HFF-Myc (cell line): Measurements from ENCODE around the gene WNK2.

ENCODE experiments used
- DNase-seq: peaks from one replicate; pipeline ENCODE4 v3.0.0-alpha.2; 2011; ENCODE audit warnings: low read depth; ENCODE audit errors: extremely low read depth
- H3K4me3 ChIP-seq: replicated peaks from 2 replicates; pipeline ENCODE4 v1.5.1; 2011; ENCODE audit warnings: low read depth, mild to moderate bottlenecking, control low read depth, low read length
- CTCF ChIP-seq: IDR thresholded peaks from 2 replicates; pipeline ENCODE4 v1.5.1; 2012; ENCODE audit warnings: mild to moderate bottlenecking, low read depth, low read length, control low read depth; ENCODE audit errors: missing control alignments

WNK2 gene

GRCh38 chr9:93224591-93224990 lies 40.7 kb downstream of the WNK2 start:
- no peak for TF ChIP-seq CTCF
- H3K4me3 ChIP-seq: no peak overlapping the region
- DNase-seq: no peak

- no peak overlapping the region for H3K4me3 ChIP-seq
- no peak for TF ChIP-seq CTCF
- no peak for DNase-seq
Measured at GRCh38 chr9:93225417-93225816, 41.5 kb downstream of the WNK2 start.

GRCh38 chr9:93225892-93226291 lies 42.0 kb downstream of the WNK2 start:
- TF ChIP-seq CTCF: no peak
- H3K4me3 ChIP-seq: no peak overlapping the region
- DNase-seq: no peak

- no peak for TF ChIP-seq CTCF
- no peak overlapping the region for H3K4me3 ChIP-seq
- DNase-seq: no peak
Measured at GRCh38 chr9:93226819-93227218, 42.9 kb downstream of the WNK2 start.

GRCh38 chr9:93228030-93228429 lies 44.1 kb downstream of the WNK2 start:
- no peak for DNase-seq
- no peak overlapping the region for H3K4me3 ChIP-seq
- no peak for TF ChIP-seq CTCF

GRCh38 chr9:93228453-93228852 lies 44.5 kb downstream of the WNK2 start:
- no peak overlapping the region for H3K4me3 ChIP-seq
- no peak for DNase-seq
- no peak for TF ChIP-seq CTCF

- H3K4me3 ChIP-seq: no peak overlapping the region
- TF ChIP-seq CTCF: no peak
- no peak for DNase-seq
Measured at GRCh38 chr9:93229636-93230035, 45.7 kb downstream of the WNK2 start.
